ENCODE data around the gene PRSS2.

GRCh38 chr7:142807855-142808460, 37.2 kb downstream of the PRSS2 start:
- no peak for TF ChIP-seq POLR2A (IDR thresholded peaks at IDR 0.05)
- TF ChIP-seq CTCF (IDR thresholded peaks at IDR 0.05): no peak

Measured in uterus (tissue), 2 donors.